ENCODE data around the gene KLF16. TPM values are rescaled to one million over a fixed set of nuclear protein-coding genes. Genes with fewer than 3 reads are reported as not detected.

KLF16 gene
- total RNA-seq, 1 donor from 2014 or later: 5.3 TPM

DNA sequence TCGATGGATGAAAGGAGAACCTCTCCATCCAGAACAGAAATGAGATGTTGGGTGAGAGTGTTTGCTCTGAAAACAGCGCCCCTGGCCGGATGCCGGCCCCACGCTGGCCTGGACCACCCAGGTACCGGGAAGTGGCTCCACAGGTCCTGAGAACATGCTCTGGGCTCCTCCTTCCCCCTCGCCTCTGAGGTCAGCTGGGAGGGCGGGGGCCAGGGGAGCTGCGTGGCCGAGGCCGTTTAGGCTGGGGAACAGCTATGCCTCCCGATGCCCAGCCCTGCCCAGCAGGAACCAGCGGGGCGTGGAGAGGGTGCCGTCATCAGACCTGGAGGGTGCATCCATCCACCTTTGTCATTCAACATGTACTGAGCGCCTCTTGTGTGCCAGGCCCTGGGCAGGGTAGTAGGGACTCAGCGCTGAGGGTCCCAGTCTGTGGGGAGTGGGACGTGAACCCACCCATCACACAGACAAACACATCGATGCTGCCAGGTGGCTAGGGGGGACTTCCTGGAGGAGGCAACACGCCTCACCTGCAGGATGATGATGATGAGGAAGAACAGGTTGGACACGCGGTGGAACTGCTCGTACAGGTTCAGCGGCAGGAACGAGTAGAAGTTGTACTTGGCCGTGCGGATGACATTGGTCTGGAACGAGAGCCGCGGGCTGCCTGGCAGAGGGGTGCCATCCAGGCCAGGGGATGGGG is 55.5 kb downstream of the KLF16 start:
- DNase-seq (ENCODE audit: low read depth): no peak
- Histone ChIP-seq H3K27me3 (ENCODE audit: control insufficient read depth, insufficient read depth, low read length) (no peaks in the 10 kb centered on the region), H3K4me3 (ENCODE audit: low read depth, low read length) (no peak overlapping the region), H3K36me3 (ENCODE audit: control insufficient read depth, insufficient read depth, low read length) (no peaks in the 10 kb centered on the region)
- FAIRE-seq: peak; percentile 91
- TF ChIP-seq CTCF (IDR thresholded peaks at IDR 0.05; ENCODE audit: insufficient read depth, low read length, severe bottlenecking): no peak

DNA sequence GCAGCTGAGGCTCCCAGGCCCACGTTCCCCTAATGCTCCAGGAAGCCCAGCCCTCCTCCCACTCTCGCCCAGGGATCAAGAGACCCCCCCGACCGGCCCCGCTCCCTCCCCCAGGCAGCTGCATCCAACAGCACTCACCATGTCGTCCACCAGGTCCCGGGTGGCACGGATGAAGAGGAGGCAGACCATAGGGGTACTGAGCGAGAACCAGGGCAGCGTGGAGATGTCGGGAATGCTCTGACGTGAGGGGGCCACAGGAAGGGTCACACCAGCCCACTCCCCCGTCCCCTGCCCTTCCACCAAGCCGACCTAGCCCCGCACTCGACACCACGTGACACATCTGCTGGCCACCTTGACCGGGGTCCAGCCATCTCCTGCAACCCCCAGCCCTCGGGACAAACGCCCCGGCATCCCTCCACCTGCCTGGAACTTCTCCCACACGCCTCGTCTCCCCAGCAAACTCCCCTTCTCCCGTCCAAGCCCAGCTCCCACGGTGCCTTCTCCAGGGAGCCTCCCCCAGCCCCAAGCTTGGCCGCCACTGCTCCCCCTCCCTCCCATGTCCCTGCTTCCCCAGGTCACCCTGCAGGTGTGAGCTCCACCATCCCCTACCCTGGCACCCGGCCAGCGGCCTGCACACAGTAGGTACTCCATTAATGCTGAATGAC is 56.2 kb downstream of the KLF16 start:
- H3K27me3 ChIP-seq (ENCODE audit: control insufficient read depth, insufficient read depth, low read length): no peaks in the 10 kb centered on the region
- TF ChIP-seq CTCF (IDR thresholded peaks at IDR 0.05; ENCODE audit: insufficient read depth, low read length, severe bottlenecking): no peak
- FAIRE-seq: no peak
- no peaks in the 10 kb centered on the region for H3K36me3 ChIP-seq (ENCODE audit: control insufficient read depth, insufficient read depth, low read length)
- no peak for DNase-seq (ENCODE audit: low read depth)
- H3K4me3 ChIP-seq (ENCODE audit: low read depth, low read length): no peak overlapping the region

GRCh38 chr19:1806184-1807029 is 57.0 kb downstream of the KLF16 start:
- no peak for TF ChIP-seq CTCF (IDR thresholded peaks at IDR 0.05; ENCODE audit: insufficient read depth, low read length, severe bottlenecking)
- no peak for FAIRE-seq
- DNase-seq (ENCODE audit: low read depth): no peak
- Histone ChIP-seq H3K27me3 (ENCODE audit: control insufficient read depth, insufficient read depth, low read length) (no peaks in the 10 kb centered on the region), H3K4me3 (ENCODE audit: low read depth, low read length) (no peak overlapping the region), H3K36me3 (ENCODE audit: control insufficient read depth, insufficient read depth, low read length) (no peaks in the 10 kb centered on the region)

DNA sequence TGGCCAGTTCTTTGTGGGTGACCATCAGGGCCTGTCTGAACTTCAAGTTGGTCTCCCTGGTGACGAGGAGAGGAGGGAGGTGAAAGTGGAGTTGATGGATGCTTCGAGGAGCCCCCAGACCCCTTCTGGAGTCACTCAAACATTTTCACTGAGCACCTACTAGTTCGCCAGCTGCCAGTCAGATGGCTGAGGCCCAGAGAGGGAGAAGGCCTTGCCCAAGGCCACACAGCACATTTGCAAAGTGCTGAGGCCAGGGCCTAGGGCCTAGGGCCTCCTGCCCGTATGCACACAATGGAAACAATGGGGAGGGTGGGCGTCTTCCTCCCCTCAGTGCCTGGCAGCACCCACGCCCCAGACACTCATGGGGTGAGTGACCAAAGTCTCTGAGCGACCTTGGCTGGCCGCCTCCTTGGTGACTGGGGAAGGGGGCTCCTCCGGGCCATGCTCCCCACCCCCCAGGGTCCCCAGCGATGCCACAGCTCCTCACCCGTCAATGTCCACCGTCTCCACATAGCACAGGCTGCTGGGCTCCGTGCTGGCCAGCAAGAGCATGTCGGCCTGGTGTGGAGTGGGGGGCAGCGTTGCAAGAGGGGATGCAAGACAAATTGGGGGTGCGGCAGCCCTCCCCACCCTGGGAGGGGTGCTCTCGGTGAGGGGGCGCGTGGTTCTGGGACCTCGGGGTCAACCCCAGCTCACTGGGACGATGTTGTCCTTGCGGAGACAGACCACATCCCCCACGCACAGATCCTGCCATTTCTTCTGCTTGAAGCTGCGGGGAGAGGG is 57.8 kb downstream of the KLF16 start:
- Histone ChIP-seq H3K4me3 (ENCODE audit: low read depth, low read length) (no peak overlapping the region), H3K27me3 (ENCODE audit: control insufficient read depth, insufficient read depth, low read length) (no peaks in the 10 kb centered on the region), H3K36me3 (ENCODE audit: control insufficient read depth, insufficient read depth, low read length) (no peaks in the 10 kb centered on the region)
- no peak for DNase-seq (ENCODE audit: low read depth)
- TF ChIP-seq CTCF (IDR thresholded peaks at IDR 0.05; ENCODE audit: insufficient read depth, low read length, severe bottlenecking): no peak
- no peak for FAIRE-seq

GRCh38 chr19:1804858-1805257 is 58.5 kb downstream of the KLF16 start:
- FAIRE-seq (no peak), DNase-seq (ENCODE audit: low read depth) (no peak)
- no peak for TF ChIP-seq CTCF (IDR thresholded peaks at IDR 0.05; ENCODE audit: insufficient read depth, low read length, severe bottlenecking)
- Histone ChIP-seq H3K27me3 (ENCODE audit: control insufficient read depth, insufficient read depth, low read length) (no peaks in the 10 kb centered on the region), H3K36me3 (ENCODE audit: control insufficient read depth, insufficient read depth, low read length) (no peaks in the 10 kb centered on the region), H3K4me3 (ENCODE audit: low read depth, low read length) (no peak overlapping the region)

Other genes with a start within 250 kb of the KLF16 start
- gene TCF3, start 211.0 kb downstream of the KLF16 start, total RNA-seq: 68.2 and 84.5 TPM in 2 replicates
- under 0.01 TPM in 2 replicates for gene ONECUT3, start 110.1 kb downstream of the KLF16 start, total RNA-seq
- gene ATP8B3, start 51.3 kb downstream of the KLF16 start, total RNA-seq: 0.26 and 1.4 TPM in 2 replicates
- gene REXO1, start 15.1 kb downstream of the KLF16 start, total RNA-seq: 2.4 and 3.8 TPM in 2 replicates
- 48.4 and 71.0 TPM in 2 replicates for gene ABHD17A, start 21.9 kb upstream of the KLF16 start, total RNA-seq
- gene ADAT3, start 41.8 kb upstream of the KLF16 start, total RNA-seq: 0.79 and 1.9 TPM in 2 replicates
- 14.2 and 15.4 TPM in 2 replicates for gene SCAMP4, start 41.8 kb upstream of the KLF16 start, total RNA-seq
- gene CSNK1G2, start 77.6 kb upstream of the KLF16 start, total RNA-seq: 58.4 and 73.2 TPM in 2 replicates
- 23.2 and 30.6 TPM in 2 replicates for gene BTBD2, start 152.1 kb upstream of the KLF16 start, total RNA-seq
- gene MKNK2, start 187.7 kb upstream of the KLF16 start, total RNA-seq: 251 and 1,002 TPM in 2 replicates
- gene MOB3A, start 232.7 kb upstream of the KLF16 start, total RNA-seq: 15.8 and 19.5 TPM in 2 replicates
- 3.7 and 5.9 TPM in 2 replicates for gene IZUMO4, start 233.3 kb upstream of the KLF16 start, total RNA-seq

All from bronchial epithelial cell (primary cell).